ENCODE results near the gene INSYN1. TPM values are rescaled to one million over a fixed set of nuclear protein-coding genes. Genes with fewer than 3 reads are reported as not detected.
"Not testable (repeated sequence)": the region's sequence is repeated elsewhere in the genome, so short reads cannot be mapped to it uniquely, and the experiment has no call there.

Gene INSYN1
- total RNA-seq, 4 donors from 2014 or later: 22.7 to 70.1 (median 45.7) TPM

DNA sequence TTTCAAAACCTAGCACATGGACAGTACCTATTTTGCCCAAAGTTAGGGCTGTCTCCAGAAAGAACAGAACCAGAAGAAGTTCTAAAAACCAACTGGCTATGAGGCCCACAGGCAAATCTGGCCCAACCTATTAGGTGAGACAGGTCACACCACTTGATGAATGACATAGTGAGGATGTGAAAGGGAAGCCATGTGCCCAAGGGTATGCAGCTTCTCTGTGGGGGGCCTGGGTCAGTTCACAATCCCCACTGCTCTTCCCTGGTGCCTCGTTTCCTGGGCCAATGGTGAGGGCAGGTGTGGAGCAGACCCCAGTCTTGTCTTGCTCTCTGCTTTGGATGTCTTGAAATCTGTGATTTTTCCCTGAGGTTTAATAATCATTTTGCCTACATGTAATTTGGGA is 8.9 kb downstream of the INSYN1 start:
- no peak overlapping the region for H3K4me3 ChIP-seq
- H3K36me3 ChIP-seq: no peaks in the 10 kb centered on the region
- no peak for DNase-seq (ENCODE audit: low spot score in 2 of 2)
- H3K27ac ChIP-seq: no peak overlapping the region
- TF ChIP-seq, protein P1, sequence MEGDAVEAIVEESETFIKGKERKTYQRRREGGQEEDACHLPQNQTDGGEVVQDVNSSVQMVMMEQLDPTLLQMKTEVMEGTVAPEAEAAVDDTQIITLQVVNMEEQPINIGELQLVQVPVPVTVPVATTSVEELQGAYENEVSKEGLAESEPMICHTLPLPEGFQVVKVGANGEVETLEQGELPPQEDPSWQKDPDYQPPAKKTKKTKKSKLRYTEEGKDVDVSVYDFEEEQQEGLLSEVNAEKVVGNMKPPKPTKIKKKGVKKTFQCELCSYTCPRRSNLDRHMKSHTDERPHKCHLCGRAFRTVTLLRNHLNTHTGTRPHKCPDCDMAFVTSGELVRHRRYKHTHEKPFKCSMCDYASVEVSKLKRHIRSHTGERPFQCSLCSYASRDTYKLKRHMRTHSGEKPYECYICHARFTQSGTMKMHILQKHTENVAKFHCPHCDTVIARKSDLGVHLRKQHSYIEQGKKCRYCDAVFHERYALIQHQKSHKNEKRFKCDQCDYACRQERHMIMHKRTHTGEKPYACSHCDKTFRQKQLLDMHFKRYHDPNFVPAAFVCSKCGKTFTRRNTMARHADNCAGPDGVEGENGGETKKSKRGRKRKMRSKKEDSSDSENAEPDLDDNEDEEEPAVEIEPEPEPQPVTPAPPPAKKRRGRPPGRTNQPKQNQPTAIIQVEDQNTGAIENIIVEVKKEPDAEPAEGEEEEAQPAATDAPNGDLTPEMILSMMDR (IDR thresholded peaks at IDR 0.05): no peak
- no peaks in the 10 kb centered on the region for H3K9me3 ChIP-seq
- peaks cover 13% of the 10 kb centered on the region for H3K4me1 ChIP-seq
- peaks cover 3% of the 10 kb centered on the region for H3K27me3 ChIP-seq
- WGBS: 79% methylated on average over 1 of the region's 1 CpG

DNA sequence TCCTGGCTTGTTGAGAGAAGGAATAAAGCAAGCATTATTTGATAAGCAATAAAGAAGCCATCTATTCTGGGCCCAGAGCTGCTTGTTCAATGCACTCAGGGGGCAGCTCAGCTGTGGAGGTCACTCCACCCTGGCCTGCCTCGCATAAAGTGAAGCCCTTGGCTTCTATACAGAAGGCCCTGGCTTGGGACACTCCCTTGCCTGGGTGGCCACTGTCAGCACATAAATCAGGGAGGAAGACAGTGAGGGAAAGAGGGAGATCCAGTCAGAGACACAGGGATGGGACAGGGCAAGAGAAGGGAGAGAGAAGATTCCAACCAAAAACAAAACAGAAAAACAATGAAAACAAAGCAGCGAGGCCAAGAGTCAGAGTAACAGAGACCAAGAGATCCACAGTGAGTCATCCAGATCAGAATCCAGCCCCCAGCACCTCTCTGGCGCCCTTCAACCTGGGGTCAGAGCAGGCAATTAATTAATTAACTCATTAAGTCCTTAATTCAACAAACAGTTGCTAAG is 11.8 kb downstream of the INSYN1 start:
- Histone ChIP-seq H3K4me3 (no peak overlapping the region), H3K36me3 (no peaks in the 10 kb centered on the region), H3K27me3 (peaks cover 3% of the 10 kb centered on the region), H3K27ac (no peak overlapping the region), H3K4me1 (peaks cover 13% of the 10 kb centered on the region), H3K9me3 (no peaks in the 10 kb centered on the region)
- WGBS: 67% methylated on average over 3 of the region's 3 CpGs
- DNase-seq (ENCODE audit: low spot score in 2 of 2): no peak
- TF ChIP-seq, protein P1 (IDR thresholded peaks at IDR 0.05): no peak
- TF ChIP-seq POLR2AphosphoS5 (IDR thresholded peaks at IDR 0.05) (no peak), POLR2A (IDR thresholded peaks at IDR 0.05) (no peak), EP300 (IDR thresholded peaks at IDR 0.05) (no peak)

DNA sequence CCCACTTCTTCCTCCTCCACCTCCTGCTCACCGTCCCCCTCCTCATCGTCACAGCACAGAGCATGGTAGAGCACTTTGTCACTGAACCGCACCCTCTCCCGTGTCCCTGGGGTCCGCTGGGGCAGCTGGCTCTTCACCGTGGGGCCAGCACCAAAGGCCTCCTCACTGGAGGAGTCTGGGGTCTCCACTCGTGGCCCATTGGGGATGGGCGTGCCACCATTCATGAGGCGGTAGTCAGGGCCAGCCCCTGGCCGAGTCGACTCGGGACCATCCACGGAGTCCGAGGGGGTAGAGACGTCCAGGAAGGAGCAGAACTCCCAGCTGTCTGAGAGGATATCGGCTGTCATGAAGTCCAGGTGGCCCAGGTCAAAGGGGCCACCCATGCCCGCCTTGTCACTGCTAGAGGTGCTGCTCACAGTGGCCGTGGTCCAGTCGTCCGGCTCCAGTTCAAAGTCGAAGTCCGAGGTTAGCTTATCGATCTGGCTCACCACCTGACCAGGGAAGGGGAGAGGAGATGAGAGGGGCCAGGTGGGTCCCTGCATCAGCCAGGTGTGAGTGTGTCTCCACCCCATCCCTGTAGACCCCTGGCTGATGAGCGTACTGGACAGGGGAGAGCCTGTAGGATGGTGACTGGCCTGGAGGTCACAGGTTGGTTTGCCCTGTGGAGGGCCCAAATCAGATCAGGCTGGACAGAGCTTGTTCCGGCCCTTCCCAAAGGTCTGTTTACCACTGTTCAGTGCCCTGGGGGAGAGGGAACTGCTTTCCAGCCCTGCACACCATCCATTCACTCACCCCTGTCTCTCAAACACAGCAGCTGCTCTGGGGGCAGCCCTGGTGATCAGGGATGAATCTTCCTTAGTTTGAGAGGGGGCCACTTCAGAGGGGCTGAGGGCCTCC is 12.8 kb downstream of the INSYN1 start:
- TF ChIP-seq POLR2AphosphoS5 (IDR thresholded peaks at IDR 0.05) (no peak), POLR2A (IDR thresholded peaks at IDR 0.05) (no peak), EP300 (IDR thresholded peaks at IDR 0.05) (no peak)
- TF ChIP-seq, protein P1 (IDR thresholded peaks at IDR 0.05): no peak
- Histone ChIP-seq H3K36me3 (no peaks in the 10 kb centered on the region), H3K4me1 (peaks cover 13% of the 10 kb centered on the region), H3K27me3 (peaks cover 3% of the 10 kb centered on the region), H3K9me3 (no peaks in the 10 kb centered on the region), H3K4me3 (no peak overlapping the region), H3K27ac (no peak overlapping the region)
- DNase-seq (ENCODE audit: low spot score in 2 of 2): no peak
- 92% methylated on average over 8 of the region's 25 CpGs for WGBS

DNA sequence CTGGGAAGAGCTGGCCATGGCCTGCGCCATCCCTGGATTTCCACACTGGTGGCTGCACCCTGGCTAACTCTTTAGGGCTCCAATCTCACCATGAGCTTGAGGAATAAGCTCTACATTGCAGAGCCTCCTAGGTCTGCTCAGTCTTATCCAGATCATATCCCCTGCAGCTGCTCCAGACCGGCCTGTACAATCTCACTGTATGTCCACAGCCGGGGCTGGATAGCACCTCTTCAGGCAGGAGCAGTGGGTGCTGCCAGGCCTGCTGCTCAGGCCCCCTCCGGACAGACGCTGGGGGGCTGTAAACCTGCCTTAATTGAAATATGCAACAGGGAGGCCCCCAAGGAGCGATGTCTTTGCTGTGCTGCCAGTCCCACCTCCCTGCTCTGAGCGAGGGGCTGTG is 15.6 kb downstream of the INSYN1 start:
- DNase-seq (ENCODE audit: low spot score in 2 of 2): no peak
- Histone ChIP-seq H3K27me3 (peaks cover 2% of the 10 kb centered on the region), H3K27ac (no peak overlapping the region), H3K4me3 (no peak overlapping the region), H3K36me3 (no peaks in the 10 kb centered on the region), H3K9me3 (no peaks in the 10 kb centered on the region), H3K4me1 (peaks cover 5% of the 10 kb centered on the region)
- WGBS: 67% methylated on average over 6 of the region's 7 CpGs
- TF ChIP-seq POLR2AphosphoS5 (IDR thresholded peaks at IDR 0.05) (no peak), POLR2A (IDR thresholded peaks at IDR 0.05) (no peak), EP300 (IDR thresholded peaks at IDR 0.05) (no peak)
- TF ChIP-seq, protein P1 (IDR thresholded peaks at IDR 0.05): no peak

DNA sequence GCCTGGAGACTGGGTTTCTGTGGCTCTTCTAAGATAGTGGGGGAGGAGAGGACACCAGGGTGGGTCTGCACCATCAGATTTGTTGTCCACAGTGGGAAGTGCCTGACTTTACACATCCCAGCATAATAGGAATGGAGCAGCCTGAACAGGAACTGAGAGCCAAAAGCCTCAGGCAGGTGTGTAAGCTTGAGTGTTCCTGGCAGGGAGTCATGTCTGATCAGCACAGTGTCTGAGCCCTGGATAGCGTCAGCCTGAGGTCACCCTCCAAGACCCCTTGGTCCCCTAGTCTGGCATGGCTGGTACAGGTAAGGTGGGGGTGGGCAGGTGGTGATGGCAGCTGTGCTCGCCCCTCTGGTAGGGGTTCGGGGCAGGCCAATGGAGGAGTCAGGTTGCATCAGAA is 20.2 kb downstream of the INSYN1 start:
- 18% methylated on average over 3 of the region's 3 CpGs for WGBS
- no peaks in the 10 kb centered on the region for H3K4me1 ChIP-seq
- TF ChIP-seq, protein P1 (IDR thresholded peaks at IDR 0.05): no peak
- TF ChIP-seq POLR2AphosphoS5 (IDR thresholded peaks at IDR 0.05): no peak
- no peak for TF ChIP-seq POLR2A (IDR thresholded peaks at IDR 0.05)
- no peak for TF ChIP-seq EP300 (IDR thresholded peaks at IDR 0.05)
- H3K27me3 ChIP-seq: peaks cover 2% of the 10 kb centered on the region
- no peaks in the 10 kb centered on the region for H3K36me3 ChIP-seq
- no peak overlapping the region for H3K4me3 ChIP-seq
- no peaks in the 10 kb centered on the region for H3K9me3 ChIP-seq
- H3K27ac ChIP-seq: no peak overlapping the region
- no peak for DNase-seq (ENCODE audit: low spot score in 2 of 2)

DNA sequence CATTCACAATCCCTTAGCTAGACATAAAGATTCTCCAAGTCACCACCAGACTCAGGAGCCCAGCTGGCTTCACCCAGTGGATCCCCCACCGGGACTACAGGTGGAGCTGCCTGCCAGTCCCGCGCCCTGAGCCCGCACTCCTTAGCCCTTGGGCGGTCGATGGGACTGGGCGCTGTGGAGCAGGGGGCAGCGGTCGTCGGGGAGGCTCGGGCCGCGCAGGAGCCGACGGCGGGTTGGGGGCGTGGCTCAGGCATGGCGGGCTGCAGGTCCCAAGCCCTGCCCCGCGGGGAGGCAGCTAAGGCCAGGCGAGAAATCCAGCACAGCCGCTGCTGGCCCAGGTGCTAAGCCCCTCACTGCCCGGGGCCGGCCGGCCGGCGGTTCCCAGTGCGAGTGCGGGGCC is 21.1 kb downstream of the INSYN1 start:
- not testable (repeated sequence) for DNase-seq (ENCODE audit: low spot score in 2 of 2); H3K36me3 ChIP-seq; H3K9me3 ChIP-seq; H3K27me3 ChIP-seq; H3K4me1 ChIP-seq; H3K27ac ChIP-seq; H3K4me3 ChIP-seq
- 82% methylated on average over 20 of the region's 29 CpGs for WGBS
